Astrocyte (in vitro differentiated cells and primary cell): ENCODE results near the gene ITCH. TPM values are rescaled to one million over a fixed set of nuclear protein-coding genes. Genes with fewer than 3 reads are reported as not detected.

Experiments
- DNase-seq: peaks from one replicate; pipeline ENCODE4 v3.0.0-alpha.2; 2010; ENCODE audit warnings: low read depth
- FAIRE-seq: peaks from 2 replicates; lab custom pipeline; 2011; peaks lifted over from hg19 to GRCh38; lab: Jason Lieb, UNC
- H2AFZ ChIP-seq: 2 replicates; pipeline ENCODE4 v1.6.0; 2012; ENCODE audit warnings: low read depth, low read length, inconsistent platforms
- H3K27ac ChIP-seq: 2 replicates; pipeline ENCODE4 v1.5.1; 2011; ENCODE audit warnings: low read depth, low read length, inconsistent platforms
- H3K27me3 ChIP-seq: 2 replicates; pipeline ENCODE4 v1.6.0; 2011; ENCODE audit warnings: low read length, inconsistent platforms; ENCODE audit not compliant: insufficient read depth
- H3K36me3 ChIP-seq: 2 replicates; pipeline ENCODE4 v1.5.1; 2011; ENCODE audit warnings: low read length, inconsistent platforms; ENCODE audit not compliant: insufficient read depth
- H3K4me1 ChIP-seq: 2 replicates; pipeline ENCODE4 v1.5.1; 2011; ENCODE audit warnings: low read length, inconsistent platforms; ENCODE audit not compliant: insufficient read depth
- H3K4me2 ChIP-seq: 2 replicates; pipeline ENCODE4 v1.6.0; 2012; ENCODE audit warnings: low read length, inconsistent platforms
- H3K4me3 ChIP-seq: 2 replicates; pipeline ENCODE4 v1.5.1; 2011; ENCODE audit warnings: low read depth, mild to moderate bottlenecking, low read length, inconsistent platforms; ENCODE audit not compliant: insufficient read depth
- H3K79me2 ChIP-seq: 2 replicates; pipeline ENCODE4 v1.6.0; 2012; ENCODE audit warnings: mild to moderate bottlenecking, low read length, inconsistent platforms; ENCODE audit not compliant: insufficient read depth
- H3K9ac ChIP-seq: 2 replicates; pipeline ENCODE4 v1.6.0; 2012; ENCODE audit warnings: mild to moderate bottlenecking, low read length, inconsistent platforms
- H3K9me3 ChIP-seq: 2 replicates; pipeline ENCODE4 v1.5.1; 2012; ENCODE audit warnings: low read depth, mild to moderate bottlenecking, low read length, inconsistent platforms; ENCODE audit not compliant: insufficient read depth
- H4K20me1 ChIP-seq: 2 replicates; pipeline ENCODE4 v1.6.0; 2012; ENCODE audit warnings: low read length, inconsistent platforms; ENCODE audit not compliant: insufficient read depth
- H3K27ac Mint-ChIP-seq: one replicate; pipeline ENCODE4 v1.8.0; 2021; ENCODE audit warnings: mild to moderate bottlenecking, mixed read lengths; ENCODE audit not compliant: unreplicated experiment
- H3K27me3 Mint-ChIP-seq: one replicate; pipeline ENCODE4 v1.8.0; 2021; ENCODE audit warnings: low read depth, mixed read lengths; ENCODE audit not compliant: unreplicated experiment
- H3K36me3 Mint-ChIP-seq: one replicate; pipeline ENCODE4 v1.8.0; 2021; ENCODE audit warnings: low read depth, mixed read lengths; ENCODE audit not compliant: unreplicated experiment
- H3K4me1 Mint-ChIP-seq: one replicate; pipeline ENCODE4 v1.8.0; 2021; ENCODE audit warnings: low read depth, mixed read lengths; ENCODE audit not compliant: unreplicated experiment
- H3K4me3 Mint-ChIP-seq: one replicate; pipeline ENCODE4 v1.8.0; 2021; ENCODE audit warnings: mild to moderate bottlenecking, moderate library complexity, mixed read lengths; ENCODE audit not compliant: unreplicated experiment
- H3K9me3 Mint-ChIP-seq: one replicate; pipeline ENCODE4 v1.8.0; 2021; ENCODE audit warnings: mild to moderate bottlenecking, mixed read lengths; ENCODE audit not compliant: unreplicated experiment
- EZH2 ChIP-seq: IDR thresholded peaks from 2 replicates; pipeline ENCODE4 v1.6.1; 2012; ENCODE audit warnings: mild to moderate bottlenecking, low read length, inconsistent platforms; ENCODE audit not compliant: insufficient read depth
- microRNA-seq: library from miRNA; unstranded; fragments of <30 nt; microRNA quantifications from one replicate; pipeline ENCODE4 v1.2.0, GENCODE V29; 2020
- total RNA-seq: library from RNA; stranded (reverse); gene quantifications from 2 replicates; pipeline ENCODE4 v1.2.1, GENCODE V29; 2021
- TF ChIP-seq, protein P1 (sequence below): IDR thresholded peaks from 2 replicates; pipeline ENCODE4 v1.5.1; 2011; ENCODE audit warnings: low read depth, mild to moderate bottlenecking, inconsistent platforms, low read length, moderate library complexity; ENCODE audit not compliant: insufficient read depth

ITCH gene
- total RNA-seq, 1 donor from 2014 or later, result 79.0 TPM

DNA sequence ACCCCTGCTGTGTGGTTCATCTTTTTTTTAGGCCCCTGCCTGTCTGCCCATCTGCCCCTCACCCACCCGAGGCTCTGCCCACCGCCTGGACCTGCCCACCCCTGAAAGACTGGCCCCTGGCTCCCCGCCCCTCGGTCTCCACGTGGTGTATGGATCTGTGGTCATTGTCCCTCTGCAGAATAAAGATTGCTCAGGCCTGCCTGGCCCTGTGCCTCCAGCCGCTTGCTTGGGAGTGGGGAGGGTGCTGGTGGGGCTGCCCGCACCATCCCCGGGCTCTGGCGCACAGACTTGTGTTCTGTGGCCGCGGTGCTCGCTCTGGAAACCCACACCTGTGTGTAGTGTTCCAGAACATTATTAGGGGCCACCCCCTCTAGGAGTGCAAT, 197.1 kb downstream of the ITCH start:
- H3K27me3 ChIP-seq, result no peaks in the 10 kb centered on the region
- no peaks in the 10 kb centered on the region for H3K36me3 ChIP-seq
- no peaks in the 10 kb centered on the region for H3K9me3 ChIP-seq
- DNase-seq (no peak), FAIRE-seq (no peak)
- no peaks in the 10 kb centered on the region for H3K79me2 ChIP-seq
- H3K4me3 ChIP-seq, result no peak overlapping the region
- Mint-ChIP-seq H3K4me1 (peaks cover 5% of the 10 kb centered on the region), H3K36me3 (no peaks in the 10 kb centered on the region), H3K27ac (no peak overlapping the region), H3K4me3 (peak overlapping the region; percentile 66), H3K9me3 (no peaks in the 10 kb centered on the region), H3K27me3 (no peaks in the 10 kb centered on the region)
- H2AFZ ChIP-seq, result no peak overlapping the region
- H3K27ac ChIP-seq, result no peak overlapping the region
- no peak overlapping the region for H3K9ac ChIP-seq
- H3K4me2 ChIP-seq, result no peak overlapping the region
- peaks cover 5% of the 10 kb centered on the region for H3K4me1 ChIP-seq
- peaks cover 8% of the 10 kb centered on the region for H4K20me1 ChIP-seq
- TF ChIP-seq EZH2, result no peak
- TF ChIP-seq, protein P1, sequence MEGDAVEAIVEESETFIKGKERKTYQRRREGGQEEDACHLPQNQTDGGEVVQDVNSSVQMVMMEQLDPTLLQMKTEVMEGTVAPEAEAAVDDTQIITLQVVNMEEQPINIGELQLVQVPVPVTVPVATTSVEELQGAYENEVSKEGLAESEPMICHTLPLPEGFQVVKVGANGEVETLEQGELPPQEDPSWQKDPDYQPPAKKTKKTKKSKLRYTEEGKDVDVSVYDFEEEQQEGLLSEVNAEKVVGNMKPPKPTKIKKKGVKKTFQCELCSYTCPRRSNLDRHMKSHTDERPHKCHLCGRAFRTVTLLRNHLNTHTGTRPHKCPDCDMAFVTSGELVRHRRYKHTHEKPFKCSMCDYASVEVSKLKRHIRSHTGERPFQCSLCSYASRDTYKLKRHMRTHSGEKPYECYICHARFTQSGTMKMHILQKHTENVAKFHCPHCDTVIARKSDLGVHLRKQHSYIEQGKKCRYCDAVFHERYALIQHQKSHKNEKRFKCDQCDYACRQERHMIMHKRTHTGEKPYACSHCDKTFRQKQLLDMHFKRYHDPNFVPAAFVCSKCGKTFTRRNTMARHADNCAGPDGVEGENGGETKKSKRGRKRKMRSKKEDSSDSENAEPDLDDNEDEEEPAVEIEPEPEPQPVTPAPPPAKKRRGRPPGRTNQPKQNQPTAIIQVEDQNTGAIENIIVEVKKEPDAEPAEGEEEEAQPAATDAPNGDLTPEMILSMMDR, result no peak

DNA sequence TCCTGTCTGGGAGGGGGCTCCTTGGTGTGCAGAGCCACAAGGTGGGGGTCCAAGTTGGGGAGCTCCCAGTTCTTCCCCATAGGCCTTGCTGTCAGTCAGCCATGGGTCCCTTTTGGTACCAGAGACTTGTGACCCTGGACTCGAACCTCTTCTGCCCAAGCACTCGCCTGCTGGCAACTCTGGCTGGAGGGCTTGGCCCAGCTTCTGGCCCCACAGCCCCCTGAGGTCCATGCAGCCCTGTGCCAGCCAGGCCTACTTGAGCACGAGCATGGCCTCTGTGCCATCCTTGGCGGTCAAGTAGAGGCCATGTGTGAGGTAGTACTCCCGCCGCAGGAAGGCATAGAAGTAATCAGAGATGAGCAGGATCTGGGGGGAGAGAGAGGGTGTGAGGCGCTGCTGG, 197.5 kb downstream of the ITCH start:
- Mint-ChIP-seq H3K36me3 (no peaks in the 10 kb centered on the region), H3K27me3 (no peaks in the 10 kb centered on the region), H3K9me3 (no peaks in the 10 kb centered on the region), H3K4me1 (peaks cover 5% of the 10 kb centered on the region), H3K4me3 (peak overlapping the region; percentile 66), H3K27ac (no peak overlapping the region)
- no peak overlapping the region for H3K4me3 ChIP-seq
- H3K27me3 ChIP-seq, result no peaks in the 10 kb centered on the region
- no peak for FAIRE-seq
- no peak overlapping the region for H3K4me2 ChIP-seq
- no peak overlapping the region for H2AFZ ChIP-seq
- no peaks in the 10 kb centered on the region for H3K36me3 ChIP-seq
- no peaks in the 10 kb centered on the region for H3K79me2 ChIP-seq
- no peaks in the 10 kb centered on the region for H3K9me3 ChIP-seq
- no peak overlapping the region for H3K9ac ChIP-seq
- no peak for DNase-seq
- H3K27ac ChIP-seq, result no peak overlapping the region
- TF ChIP-seq EZH2, result no peak
- TF ChIP-seq, protein P1, result no peak
- peaks cover 5% of the 10 kb centered on the region for H3K4me1 ChIP-seq
- peaks cover 8% of the 10 kb centered on the region for H4K20me1 ChIP-seq

Small RNA genes within 50 kb of the gene (microRNA-seq; reads per million reads assigned to microRNA genes)
- gene MIR644A, result not detected

Other genes starting within 250 kb of the ITCH start
- gene ASIP, start 121.8 kb upstream of the ITCH start, total RNA-seq, result not detected in 2 replicates
- gene AHCY, start 59.9 kb upstream of the ITCH start, total RNA-seq, result 172 and 203 TPM in 2 replicates
- gene DYNLRB1, start 153.1 kb downstream of the ITCH start, total RNA-seq, result 112 and 118 TPM in 2 replicates
- 48.9 and 52.3 TPM in 2 replicates for gene MAP1LC3A, start 195.4 kb downstream of the ITCH start, total RNA-seq